Measurements from ENCODE around the gene CECR2. TPM values are rescaled to one million over a fixed set of nuclear protein-coding genes. Genes with fewer than 3 reads are reported as not detected.

CECR2 gene
- total RNA-seq, 1 experiment from 2014 or later = not detected

- no peak for DNase-seq (ENCODE audit: low read depth)
Observed at GRCh38 chr22:17368144-17368543, 1.1 kb upstream of the CECR2 start.

DNA sequence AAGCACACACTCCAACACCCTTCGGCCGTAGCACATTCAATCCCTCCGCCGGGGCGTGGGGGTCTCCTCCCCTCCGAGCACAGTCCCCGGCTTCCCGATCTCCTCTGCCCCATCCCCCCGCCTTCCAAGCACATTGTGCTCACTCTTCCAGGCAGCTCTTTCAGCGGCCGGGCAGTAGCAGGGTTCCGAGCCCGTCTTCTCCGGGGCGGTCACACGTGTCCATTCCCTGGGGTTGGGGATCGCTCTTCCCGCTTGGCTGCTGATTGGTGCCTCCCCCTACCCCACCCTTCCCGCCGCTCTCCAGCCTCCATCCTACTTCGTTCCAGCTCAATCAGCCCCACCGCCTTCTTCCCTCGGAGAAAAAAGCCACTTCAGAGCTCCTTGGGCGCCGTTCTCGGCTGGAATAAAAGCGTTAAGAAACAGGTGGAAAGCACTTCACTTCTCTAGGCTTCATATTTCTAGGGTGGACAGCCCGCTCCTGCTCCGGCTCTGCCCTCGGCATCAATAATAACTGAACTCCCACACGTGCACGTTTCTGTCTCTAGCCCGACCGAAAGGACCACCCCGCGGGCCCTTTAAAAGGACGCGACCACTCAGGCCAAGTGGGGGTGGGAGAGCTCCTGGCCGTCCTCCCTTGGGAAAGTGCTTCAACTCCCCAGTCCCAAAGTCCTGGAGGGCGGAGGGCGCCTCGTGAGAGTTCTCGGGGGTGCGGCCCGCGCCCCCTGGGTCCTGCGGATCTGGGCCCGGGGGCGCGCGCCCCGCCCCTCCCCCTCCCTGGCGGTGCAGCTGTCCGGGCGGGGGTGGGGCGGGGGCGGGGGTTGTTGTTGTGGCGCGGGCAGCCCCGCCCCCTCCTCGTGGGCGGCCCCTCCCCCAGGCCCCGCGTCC, 464 bp upstream of the CECR2 start:
- DNase-seq (ENCODE audit: low read depth) = no peak

- DNase-seq (ENCODE audit: low read depth) = no peak
Observed at GRCh38 chr22:17370026-17370765, 936 bp downstream of the CECR2 start.

DNA sequence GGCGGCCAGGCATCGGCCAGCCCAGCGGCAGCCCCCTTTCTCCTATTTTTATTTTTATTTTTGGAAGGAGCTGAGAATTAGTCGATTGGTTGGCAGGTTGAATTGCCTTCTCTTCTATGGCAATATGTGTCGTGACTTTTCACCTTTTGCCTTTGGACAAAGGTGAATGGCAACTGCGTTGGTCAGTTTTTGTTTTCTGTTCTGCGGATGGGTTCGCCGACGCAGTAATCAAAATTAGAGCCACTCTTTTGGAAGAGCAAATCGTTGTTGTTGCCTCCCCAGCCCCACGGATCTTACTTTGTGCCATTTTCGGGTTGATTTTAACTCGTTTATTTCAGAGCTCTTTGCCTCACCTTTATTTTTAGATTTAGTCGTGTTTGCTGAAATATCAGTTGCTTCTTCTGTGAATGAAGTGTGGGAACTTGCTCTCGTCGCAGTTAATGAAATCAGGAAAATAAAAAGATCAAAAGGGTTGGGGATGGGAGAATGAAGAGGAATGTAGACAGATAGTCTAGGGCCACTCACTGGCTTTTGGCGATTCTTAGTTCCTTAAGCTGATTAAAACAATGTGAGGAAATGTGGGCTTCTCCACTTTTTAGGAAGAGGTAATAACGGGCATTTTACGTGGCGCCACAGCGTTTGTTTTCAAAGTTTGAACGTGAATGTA, 1.6 kb downstream of the CECR2 start:
- no peak for DNase-seq (ENCODE audit: low read depth)

GRCh38 chr22:17371448-17371847, 2.2 kb downstream of the CECR2 start:
- DNase-seq (ENCODE audit: low read depth) = no peak

DNA sequence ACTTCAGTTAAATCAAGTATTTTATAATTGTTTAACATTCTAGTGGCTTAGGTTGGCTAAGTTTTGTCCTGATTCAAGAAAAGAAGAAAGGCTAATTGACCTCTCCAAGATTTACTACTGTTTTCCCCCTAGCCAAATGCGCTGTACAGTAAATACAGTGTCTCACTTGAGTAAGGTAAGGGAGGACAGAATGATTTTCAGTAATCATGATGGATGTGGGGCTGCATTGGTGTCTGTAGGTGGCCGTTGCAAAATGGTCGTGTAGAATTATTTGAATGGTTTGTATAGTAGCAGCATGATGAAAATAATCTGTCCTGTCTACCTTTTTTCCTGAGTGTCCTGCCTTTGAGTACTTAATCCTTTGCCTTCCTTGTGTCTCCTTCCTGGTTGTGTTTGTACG, 4.6 kb downstream of the CECR2 start:
- DNase-seq (ENCODE audit: low read depth) = no peak

GRCh38 chr22:17375914-17376614, 6.8 kb downstream of the CECR2 start:
- no peak for DNase-seq (ENCODE audit: low read depth)

DNA sequence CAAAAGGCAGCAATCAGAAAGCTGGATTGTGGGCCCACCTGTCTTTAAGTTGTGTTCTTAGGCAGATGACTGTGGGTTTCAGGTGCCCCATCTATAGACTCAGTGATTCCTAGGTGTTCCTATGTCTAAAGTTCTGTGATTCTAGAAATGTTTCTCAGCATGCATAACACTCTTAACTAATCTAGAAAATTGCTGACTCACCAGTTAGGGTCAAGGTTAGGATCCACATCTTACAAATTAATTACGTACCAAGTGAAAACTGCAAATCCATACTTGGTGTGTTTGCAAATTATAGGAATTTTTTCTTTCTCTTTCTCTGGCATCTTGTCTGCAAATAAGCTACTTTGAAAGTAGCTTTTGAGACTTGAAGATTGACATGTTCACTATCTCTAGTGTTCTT, 7.7 kb downstream of the CECR2 start:
- no peak for DNase-seq (ENCODE audit: low read depth)

DNA sequence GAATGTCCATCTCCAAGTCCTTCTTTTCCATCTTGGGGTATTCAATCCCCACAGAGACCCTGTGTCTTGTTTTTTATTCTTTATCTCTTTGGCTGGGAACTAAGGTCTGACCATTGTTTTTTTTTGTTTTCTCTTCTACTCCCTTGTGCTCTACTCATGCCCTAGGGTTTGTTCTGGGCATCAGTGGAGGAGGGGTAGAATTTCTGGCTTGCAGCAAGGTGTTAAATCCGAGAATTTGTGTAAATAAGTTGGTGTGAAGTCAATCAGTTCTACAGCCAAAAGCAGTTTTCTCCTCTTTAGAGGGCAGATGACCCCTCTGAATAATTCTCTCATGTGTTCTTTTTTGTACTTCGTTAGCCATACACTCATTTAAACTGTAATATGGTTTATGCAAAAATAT, 10.7 kb downstream of the CECR2 start:
- no peak for DNase-seq (ENCODE audit: low read depth)

GRCh38 chr22:17380359-17381087, 11.3 kb downstream of the CECR2 start:
- no peak for DNase-seq (ENCODE audit: low read depth)

DNA sequence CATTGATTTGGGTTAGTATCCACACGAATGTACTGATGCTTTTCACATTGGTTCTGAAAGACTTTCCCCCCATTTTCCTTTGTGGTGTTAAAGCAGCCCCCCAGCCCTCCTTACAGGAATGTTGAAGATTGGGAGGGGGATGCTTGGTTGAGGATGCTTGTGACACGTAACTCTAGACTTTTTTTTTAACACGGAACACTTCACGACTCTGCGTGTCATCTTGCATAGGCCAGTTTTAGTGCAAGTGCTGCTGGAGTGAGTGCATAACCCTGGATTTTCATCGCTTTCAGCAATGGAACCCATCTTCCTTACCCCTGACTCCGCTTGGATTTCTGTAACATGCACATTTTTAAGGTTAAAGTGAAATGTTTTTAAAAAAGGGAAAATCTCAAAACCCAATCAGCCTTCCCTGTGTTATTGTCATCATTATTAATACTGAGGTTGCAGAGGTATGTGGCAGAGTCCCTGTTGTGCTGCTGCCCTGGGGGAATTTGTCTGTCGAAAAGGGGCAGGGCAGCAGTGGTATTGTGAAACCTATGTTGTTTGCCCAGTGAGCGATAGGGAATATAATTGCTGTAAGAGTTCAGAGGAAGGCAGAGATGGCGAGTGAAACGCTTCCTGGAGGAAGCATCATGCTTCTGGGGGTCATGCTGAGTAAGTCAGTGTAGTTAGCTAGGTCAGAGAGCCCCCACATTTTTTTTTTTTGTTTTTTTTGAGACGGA, 12.1 kb downstream of the CECR2 start:
- no peak for DNase-seq (ENCODE audit: low read depth)

GRCh38 chr22:17384612-17385330, 15.5 kb downstream of the CECR2 start:
- DNase-seq (ENCODE audit: low read depth) = no peak

GRCh38 chr22:17387356-17387755, 18.1 kb downstream of the CECR2 start:
- DNase-seq (ENCODE audit: low read depth) = no peak

- DNase-seq (ENCODE audit: low read depth) = no peak
Observed at GRCh38 chr22:17388235-17388634, 19.0 kb downstream of the CECR2 start.

DNA sequence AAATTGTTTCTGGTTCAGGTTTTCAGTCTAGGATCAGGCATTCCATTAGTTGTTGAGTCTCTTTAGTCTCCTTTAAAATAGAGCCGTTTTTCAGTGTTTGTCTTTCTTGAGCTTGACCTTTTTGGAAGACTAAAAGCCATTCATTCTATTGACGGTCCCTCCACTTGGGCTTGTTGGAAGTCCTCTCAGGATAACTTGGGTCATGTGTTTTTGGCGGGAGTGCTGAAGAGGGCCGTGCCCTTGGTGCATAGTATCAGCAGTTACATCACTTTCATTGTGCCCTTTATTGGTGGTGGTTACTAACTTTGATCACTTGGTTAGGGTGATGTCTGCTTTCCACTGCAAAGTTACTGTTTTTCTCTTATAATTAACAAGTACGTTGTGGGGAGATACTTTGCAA, 20.8 kb downstream of the CECR2 start:
- DNase-seq (ENCODE audit: low read depth) = no peak

GRCh38 chr22:17396516-17396915, 27.3 kb downstream of the CECR2 start:
- DNase-seq (ENCODE audit: low read depth) = no peak

- DNase-seq (ENCODE audit: low read depth) = no peak
Observed at GRCh38 chr22:17397756-17398547, 28.7 kb downstream of the CECR2 start.

DNA sequence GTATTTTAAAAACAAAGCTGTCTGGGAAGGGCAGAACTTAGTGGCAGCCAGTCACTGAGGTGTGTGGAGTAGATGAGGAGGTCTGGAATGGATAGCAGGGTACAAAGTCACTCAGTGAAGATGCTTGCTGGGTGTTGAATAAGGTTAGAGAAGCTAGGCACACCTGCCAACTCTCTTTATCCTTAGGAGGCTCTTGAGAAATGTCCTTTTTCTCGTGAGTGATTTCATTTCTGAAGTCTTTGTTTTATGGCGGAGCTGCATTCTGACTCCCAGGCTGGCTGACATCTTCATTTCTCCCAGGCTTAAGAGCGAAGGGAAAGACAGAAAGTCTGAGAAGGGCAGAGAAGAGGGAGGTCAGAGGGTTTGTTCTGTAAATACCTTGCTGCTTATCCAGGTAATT, 31.0 kb downstream of the CECR2 start:
- DNase-seq (ENCODE audit: low read depth) = no peak

DNA sequence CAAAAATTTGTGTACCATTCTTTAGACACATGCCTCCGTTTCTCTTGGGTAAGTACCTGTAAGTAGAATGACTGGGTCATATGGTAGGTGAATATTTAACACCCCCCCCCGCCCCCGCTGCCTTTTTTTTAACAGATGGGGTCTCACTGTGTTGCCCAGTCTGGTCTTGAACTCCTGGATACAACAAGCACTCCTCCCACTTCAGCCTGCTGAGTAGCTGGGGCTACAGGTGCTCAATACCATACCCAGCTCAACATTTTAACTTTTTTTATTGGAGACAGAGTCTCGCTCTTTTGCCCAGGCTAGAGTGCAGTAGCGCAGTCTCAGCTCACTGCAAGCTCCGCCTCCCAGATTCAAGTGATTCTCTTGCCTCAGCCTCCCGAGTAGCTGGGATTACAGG, 32.5 kb downstream of the CECR2 start:
- DNase-seq (ENCODE audit: low read depth) = no peak
